ENCODE data around the gene ANKLE2.
"Not testable (repeated sequence)": the region's sequence is repeated elsewhere in the genome, so short reads cannot be mapped to it uniquely, and the experiment has no call there.

ANKLE2 gene

DNA sequence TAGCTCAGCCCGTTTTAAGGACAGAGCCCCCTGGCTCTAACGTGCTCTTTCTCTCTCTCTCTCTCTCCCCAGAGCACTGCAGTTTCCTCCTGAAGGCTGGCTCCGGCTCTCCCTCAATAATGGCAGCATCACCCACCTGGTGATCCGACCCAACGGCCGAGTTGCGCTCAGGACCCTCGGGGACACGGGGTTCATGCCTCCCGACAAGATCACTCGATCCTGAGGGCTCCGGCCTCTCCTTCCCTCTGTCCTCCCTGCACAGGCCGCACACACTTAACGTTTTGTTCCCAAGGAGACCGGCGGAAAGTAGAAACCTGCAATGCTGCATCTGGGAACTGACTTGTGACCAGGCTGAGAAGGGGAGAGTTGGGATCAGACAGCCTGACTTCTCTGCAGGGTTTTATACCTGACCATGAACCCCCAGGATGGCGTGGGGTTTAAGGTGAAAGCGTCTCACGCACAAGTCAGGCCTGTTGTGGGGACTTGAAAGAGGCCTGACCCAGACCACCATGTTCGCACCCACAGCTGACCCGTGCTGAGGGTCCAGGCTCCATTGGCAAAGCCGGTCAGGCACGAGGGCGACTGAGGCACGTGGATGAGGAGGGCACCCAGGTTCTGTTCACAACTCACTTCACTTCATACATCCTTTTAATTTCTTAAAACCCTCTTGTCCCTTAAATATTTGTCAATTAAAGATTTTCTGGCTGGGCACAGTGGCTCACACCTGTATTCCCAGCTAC lies 40.9 kb downstream of the ANKLE2 start:
- DNase-seq (ENCODE audit: low read depth in 2 of 3, low spot score in 2 of 3): no peak

GRCh38 chr12:132719954-132720324 lies 41.7 kb downstream of the ANKLE2 start:
- no peak for DNase-seq (ENCODE audit: low read depth in 2 of 3, low spot score in 2 of 3)

DNA sequence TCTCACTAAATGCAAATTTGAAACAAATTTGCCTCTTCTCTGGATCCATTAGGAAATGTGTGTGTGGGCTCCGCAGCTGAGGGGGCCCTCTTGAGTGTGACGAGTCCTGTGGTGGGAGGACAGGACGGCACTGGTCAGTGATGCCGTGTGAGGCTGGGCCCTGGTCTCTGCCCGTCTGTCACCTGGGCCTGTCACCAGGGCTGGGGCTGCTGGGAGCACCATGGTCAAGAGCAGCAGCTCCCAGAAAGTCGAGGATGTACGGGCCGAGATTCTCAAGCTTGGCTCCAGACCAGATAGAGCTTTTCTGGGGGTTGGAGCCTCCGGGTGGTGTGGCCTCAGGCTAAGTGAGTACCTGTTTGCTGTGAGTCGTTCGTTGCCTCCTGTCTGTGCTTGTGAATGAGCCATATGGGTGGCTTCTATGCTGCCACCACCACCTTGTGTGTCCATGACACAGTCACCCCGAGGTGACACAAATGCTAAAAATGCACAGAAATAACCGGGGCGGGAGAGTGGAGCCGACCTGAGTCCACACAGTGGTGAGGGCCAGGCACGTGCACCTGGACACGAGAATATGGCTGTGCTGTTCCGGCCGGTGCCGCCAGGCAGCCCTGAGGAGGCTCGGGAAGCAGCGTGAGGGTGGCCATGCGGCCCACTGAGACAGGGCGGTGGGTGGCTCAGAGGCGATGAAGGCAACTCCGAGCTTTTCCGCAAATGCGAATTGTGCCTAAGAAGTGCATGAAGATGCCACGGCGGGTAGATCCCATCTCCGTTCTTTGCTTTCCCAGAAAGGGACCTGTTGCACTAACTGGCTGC lies 42.3 kb downstream of the ANKLE2 start:
- no peak for DNase-seq (ENCODE audit: low read depth in 2 of 3, low spot score in 2 of 3)

DNA sequence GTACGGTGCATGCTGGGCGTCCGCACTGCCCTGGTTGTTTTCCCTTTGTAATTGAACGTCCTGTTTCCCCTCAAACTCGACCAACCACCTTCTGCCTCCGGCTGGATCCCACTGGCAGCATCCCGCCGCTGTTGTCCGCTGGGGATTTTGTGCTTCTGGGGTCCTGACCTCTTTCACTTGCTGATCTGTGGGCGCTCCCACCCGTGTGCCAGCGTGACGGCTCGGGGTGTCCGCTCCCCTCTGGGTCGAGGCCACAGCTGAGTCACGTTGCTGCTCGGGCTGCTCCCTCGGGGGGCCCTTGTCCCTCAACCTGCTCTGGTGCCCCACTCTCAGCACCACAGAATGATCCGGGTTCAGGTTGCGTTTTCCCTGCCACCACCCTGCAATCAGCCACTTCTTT lies 43.0 kb downstream of the ANKLE2 start:
- DNase-seq (ENCODE audit: low read depth in 2 of 3, low spot score in 2 of 3): no peak

GRCh38 chr12:132717531-132718387 lies 43.9 kb downstream of the ANKLE2 start:
- no peak for DNase-seq (ENCODE audit: low read depth in 2 of 3, low spot score in 2 of 3)

GRCh38 chr12:132717011-132717410 lies 44.6 kb downstream of the ANKLE2 start:
- DNase-seq (ENCODE audit: low read depth in 2 of 3, low spot score in 2 of 3): no peak

GRCh38 chr12:132716356-132716755 lies 45.3 kb downstream of the ANKLE2 start:
- DNase-seq (ENCODE audit: low read depth in 2 of 3, low spot score in 2 of 3): no peak

DNA sequence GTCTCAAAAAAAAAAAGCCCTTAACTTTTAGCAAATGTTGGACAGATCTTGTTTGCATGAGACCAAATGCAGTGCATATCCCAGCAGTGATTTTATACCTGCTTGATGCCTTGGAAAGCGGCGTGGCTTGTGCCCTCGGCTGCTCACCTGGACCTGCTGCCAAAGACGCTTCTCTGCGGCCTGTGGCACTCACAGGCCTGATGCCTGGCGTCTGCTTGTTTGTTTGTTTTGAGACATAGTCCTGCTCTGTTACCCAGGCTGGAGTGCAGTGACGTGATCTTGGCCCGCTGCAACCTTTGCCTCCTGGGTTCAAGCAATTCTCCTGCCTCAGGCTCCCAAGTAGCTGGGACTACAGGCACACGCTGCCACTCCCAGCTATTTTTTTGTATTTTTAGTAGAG lies 45.8 kb downstream of the ANKLE2 start:
- no peak for DNase-seq (ENCODE audit: low read depth in 2 of 3, low spot score in 2 of 3)

DNA sequence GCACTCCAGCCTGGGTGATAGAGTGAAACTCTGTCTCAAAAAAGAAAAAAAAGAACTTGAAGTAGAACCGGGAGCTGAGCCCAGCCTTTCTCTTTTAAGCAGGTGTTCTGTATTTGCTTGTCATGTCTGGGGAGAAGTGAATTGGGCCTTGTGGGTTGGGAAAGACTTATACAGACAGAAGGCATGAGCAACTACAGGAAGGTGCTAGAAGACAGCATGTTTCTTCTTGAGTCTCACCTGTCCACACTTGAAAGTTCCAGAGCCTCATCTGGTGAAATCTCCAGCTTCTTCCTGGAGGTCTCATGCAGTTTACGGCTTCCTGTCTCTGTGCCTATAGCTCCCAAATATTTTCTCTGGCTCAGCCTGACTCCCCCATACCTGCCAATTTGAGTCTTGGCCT lies 48.5 kb downstream of the ANKLE2 start:
- no peak for DNase-seq (ENCODE audit: low read depth in 2 of 3, low spot score in 2 of 3)

DNA sequence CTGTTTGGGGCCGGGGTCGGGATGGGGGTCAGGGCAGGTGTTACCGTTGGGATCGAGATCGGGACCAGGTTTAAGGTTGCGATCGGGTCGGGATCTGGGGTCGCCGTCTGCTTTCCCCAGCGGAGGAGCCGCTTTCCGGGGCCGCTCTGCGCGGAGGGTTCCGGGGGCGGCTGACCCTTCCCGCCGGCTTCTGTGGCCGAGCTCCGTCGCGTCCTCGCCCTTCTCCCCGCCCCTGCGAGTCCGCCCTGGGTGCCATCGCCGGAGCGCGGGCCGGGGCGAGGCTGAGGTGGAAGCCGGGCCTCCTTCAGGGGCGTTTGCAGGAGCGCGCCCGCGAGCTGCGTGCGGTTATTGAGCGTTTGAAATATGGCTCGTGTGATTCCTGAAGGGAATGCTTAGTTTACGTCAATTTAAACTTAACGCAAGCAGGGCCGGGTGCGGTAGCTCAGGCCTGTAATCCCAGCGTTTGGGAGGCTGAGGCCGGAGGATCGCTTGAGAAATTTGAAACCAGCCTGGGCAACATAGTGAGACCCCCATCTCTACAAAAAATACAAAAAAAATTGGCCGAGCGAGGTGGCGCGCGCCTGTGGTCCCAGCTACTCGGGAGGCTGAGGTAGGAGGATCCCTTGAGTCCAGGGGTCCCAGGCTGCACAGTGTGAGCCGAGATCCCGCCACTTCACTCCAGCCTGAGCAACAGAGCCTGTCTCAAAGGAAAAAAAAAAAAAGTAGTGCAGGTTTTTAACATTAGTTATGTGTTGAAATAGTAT lies 50.4 kb downstream of the ANKLE2 start:
- no peak for DNase-seq (ENCODE audit: low read depth in 2 of 3, low spot score in 2 of 3)

GRCh38 chr12:132710405-132711079 lies 51.1 kb downstream of the ANKLE2 start, which contains the start of gene PGAM5:
TSS of gene PGAM5 (plus strand) at chr12:132710842. CDS start at chr12:132710877, 35 bp downstream.
- DNase-seq (ENCODE audit: low read depth in 2 of 3, low spot score in 2 of 3): peak; percentile 55 to 82 (median 69)

DNA sequence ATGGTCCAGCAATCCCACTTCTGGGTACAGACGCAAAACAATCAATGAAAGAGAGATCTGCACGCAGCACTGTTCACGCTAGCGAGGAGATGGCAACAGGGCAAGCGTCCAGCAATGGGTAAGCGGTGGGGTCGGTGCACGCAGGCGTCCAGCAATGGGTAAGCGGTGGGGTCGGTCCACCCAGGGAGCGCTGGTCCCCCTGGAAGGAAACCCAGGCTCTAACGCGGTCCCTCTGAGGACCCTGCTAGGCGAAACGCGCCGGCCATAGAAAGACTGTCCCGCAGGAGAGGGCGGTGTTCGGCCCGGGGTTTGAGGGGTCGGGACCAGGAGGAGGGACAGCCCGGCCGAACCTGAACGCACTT lies 51.6 kb downstream of the ANKLE2 start:
- DNase-seq (ENCODE audit: low read depth in 2 of 3, low spot score in 2 of 3): no peak

DNA sequence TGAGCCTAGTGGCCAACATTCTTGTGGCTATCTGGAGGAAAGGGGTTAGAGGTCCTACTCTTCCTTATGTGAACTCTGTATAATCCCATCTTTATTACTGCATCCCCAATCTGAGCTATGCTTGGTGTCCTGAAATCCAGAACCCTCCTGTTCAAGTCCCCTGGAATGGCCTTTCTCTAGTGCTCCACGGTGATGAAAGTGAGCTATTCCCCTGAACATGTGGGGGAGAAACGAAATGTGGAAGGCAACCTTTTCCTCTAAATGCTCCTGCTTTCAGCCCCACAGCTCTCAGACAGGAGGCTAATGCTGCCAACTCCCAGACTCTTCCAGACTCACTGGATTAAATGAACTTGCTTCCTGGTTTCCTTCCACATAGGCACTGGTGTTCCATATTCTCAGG lies 53.5 kb downstream of the ANKLE2 start:
- no peak for DNase-seq (ENCODE audit: low read depth in 2 of 3, low spot score in 2 of 3)

DNA sequence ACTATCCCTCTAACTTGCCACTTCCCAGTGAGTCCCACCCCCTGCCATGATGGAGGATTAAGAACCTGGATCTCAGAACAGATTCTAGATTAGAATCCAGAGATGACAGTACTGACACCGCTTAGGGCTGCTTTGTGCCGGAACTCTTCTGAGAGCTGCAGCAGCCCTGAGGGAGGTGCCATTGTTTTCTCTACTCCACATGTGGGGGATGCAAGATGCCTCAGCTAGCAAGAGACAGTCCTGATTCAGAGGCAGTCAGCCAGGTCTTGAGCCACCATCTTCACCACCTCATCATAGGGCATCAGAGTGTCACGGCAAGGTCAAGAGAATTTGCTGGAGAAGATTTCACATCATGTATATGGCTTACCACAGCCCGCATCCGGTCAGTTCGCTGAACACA lies 54.4 kb downstream of the ANKLE2 start:
- DNase-seq (ENCODE audit: low read depth in 2 of 3, low spot score in 2 of 3): no peak

DNA sequence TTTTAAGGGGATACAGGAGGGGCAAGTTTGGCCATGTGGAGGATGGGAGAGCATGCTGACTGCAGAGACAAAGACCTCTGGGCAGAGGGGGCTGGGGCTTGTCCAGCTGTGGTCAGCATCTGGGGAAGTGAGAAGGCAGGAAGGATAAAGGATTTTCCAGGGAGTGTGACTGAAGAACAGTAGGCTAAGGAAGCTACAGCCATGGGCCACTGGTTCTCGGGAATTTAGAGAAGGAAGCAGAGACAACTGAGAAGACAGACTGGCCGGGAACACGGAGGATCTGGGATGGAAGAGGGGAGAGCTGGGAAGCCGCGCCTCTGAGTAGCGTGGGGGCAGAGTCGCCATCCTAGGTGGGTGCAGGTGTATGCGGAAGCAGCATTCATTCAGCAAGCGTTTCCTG lies 58.0 kb downstream of the ANKLE2 start:
- DNase-seq (ENCODE audit: low read depth in 2 of 3, low spot score in 2 of 3): no peak

GRCh38 chr12:132702640-132703039 lies 59.0 kb downstream of the ANKLE2 start:
- DNase-seq (ENCODE audit: low read depth in 2 of 3, low spot score in 2 of 3): no peak

DNA sequence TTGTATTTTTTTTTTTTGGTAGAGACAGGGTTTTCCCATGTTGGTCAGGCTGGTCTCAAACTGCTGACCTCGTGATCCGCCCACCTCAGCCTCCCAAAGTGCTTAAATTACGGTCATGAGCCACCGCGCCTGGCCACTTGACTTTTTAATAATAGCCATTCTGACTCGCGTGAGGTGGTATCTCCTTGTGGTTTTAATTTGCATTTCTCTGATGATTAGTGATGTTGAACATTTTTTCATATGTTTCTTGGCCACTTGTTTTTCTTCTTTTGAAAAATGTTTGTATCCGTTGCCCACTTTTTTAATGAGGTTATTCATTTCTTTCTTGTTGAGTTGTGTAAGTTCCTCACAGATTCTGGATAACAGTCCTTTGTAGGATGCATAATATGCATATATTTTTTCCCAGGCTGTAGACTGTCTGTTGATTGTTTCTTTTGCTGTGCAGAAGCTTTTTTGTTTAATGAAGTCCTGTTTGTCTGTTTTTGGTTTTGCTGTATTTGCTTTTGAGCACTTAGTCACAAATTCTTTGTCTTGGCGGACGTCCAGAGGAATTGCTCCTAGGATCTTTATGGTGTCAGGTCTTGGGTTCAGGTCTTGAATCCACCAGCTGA lies 61.3 kb downstream of the ANKLE2 start:
- no peak for DNase-seq (ENCODE audit: low read depth in 2 of 3, low spot score in 2 of 3)

DNA sequence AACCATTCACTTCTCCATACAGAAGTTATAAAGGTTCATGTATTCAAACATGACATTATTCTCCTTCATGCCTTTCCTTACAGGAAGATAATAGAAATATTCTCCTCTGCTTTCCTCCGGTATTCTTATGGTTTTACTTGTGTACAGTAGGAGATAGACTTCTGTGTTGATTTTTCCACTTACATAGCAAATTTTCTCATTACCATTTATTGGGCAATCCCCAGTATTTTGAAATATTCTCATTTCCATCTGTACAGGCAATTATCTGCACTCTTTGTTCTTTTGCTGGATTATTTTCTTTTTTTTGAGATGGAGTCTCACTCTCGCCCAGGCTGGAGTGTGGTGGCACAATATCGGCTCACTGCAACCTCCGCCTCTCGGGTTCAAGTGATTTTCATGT lies 63.3 kb downstream of the ANKLE2 start:
- DNase-seq (ENCODE audit: low read depth in 2 of 3, low spot score in 2 of 3): no peak

GRCh38 chr12:132695431-132695830 lies 66.2 kb downstream of the ANKLE2 start:
- DNase-seq (ENCODE audit: low read depth in 2 of 3, low spot score in 2 of 3): no peak

- DNase-seq (ENCODE audit: low read depth in 2 of 3, low spot score in 2 of 3): not testable (repeated sequence)
These were observed 66.7 kb downstream of the ANKLE2 start for GRCh38 chr12:132694888-132695287.

All from activated CD8-positive, alpha-beta memory T cell treated with anti-CD3 and anti-CD28 coated beads for 48 hours (primary cell).